RWPE1 (cell line): ENCODE results near the gene HNF1B.

Source experiments
- CTCF ChIA-PET: fragments of 350-600 bp; sonication (Branson Sonifier 250); formaldehyde crosslinking; extraction: SDS; loops from one replicate; lab custom pipeline; 2021; lab: Yijun Ruan, JAX
- POLR2A ChIA-PET: fragments of 400-600 bp; formaldehyde crosslinking; extraction: SDS; loops from one replicate; lab custom pipeline; 2020; ENCODE audit warnings: antibody characterized with exemption; ENCODE audit not compliant: low non-redundant PET; lab: Yijun Ruan, JAX
- DNase-seq: peaks from one replicate; pipeline ENCODE4 v3.0.0; 2012; ENCODE audit warnings: low spot score
- H3K27ac ChIP-seq: fragments of 450-650 bp; 2 replicates; pipeline ENCODE4 v1.5.1; 2017
- TF ChIP-seq, protein P1 (sequence below): fragments of 450-650 bp; conservative IDR thresholded peaks from 2 replicates; pipeline ENCODE4 v1.5.1; 2017; ENCODE audit warnings: low read depth, mild to moderate bottlenecking

The HNF1B gene

DNA sequence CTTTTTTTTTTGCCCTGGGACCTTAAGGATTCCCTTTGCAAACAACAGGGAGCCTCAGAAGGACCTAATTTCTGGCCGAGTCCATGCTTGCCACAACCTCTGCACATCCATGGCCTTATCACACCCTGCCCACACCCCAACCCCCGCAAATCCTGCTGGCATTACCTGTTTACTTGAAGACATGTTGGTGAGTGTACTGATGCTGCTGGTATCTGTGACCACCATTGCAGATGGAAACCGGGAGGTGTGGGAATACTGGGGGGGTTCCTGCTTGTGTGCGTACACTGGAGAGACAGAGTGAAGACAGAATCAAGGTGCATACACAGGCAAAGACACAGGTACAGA, 46.0 kb downstream of the HNF1B start:
- ChIA-PET CTCF (no interaction called here), POLR2A (no interaction called here)
- TF ChIP-seq, protein P1, sequence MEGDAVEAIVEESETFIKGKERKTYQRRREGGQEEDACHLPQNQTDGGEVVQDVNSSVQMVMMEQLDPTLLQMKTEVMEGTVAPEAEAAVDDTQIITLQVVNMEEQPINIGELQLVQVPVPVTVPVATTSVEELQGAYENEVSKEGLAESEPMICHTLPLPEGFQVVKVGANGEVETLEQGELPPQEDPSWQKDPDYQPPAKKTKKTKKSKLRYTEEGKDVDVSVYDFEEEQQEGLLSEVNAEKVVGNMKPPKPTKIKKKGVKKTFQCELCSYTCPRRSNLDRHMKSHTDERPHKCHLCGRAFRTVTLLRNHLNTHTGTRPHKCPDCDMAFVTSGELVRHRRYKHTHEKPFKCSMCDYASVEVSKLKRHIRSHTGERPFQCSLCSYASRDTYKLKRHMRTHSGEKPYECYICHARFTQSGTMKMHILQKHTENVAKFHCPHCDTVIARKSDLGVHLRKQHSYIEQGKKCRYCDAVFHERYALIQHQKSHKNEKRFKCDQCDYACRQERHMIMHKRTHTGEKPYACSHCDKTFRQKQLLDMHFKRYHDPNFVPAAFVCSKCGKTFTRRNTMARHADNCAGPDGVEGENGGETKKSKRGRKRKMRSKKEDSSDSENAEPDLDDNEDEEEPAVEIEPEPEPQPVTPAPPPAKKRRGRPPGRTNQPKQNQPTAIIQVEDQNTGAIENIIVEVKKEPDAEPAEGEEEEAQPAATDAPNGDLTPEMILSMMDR: no peak
- no peak for DNase-seq
- no peak overlapping the region for H3K27ac ChIP-seq

GRCh38 chr17:37698132-37698910, 46.5 kb downstream of the HNF1B start:
- ChIA-PET CTCF (interaction anchor here (1.0 kb wide), 1 partner anchor 10 kb away, joined by 3 read pairs; no protein-coding TSS in a partner anchor), POLR2A (no interaction called here)
- H3K27ac ChIP-seq: no peak overlapping the region
- peak; percentile 77 for DNase-seq
- TF ChIP-seq, protein P1: no peak

GRCh38 chr17:37697381-37697780, 47.5 kb downstream of the HNF1B start:
- TF ChIP-seq, protein P1: no peak
- ChIA-PET POLR2A (no interaction called here), CTCF (no interaction called here)
- no peak overlapping the region for H3K27ac ChIP-seq
- DNase-seq: no peak

- no peak overlapping the region for H3K27ac ChIP-seq
- TF ChIP-seq, protein P1: no peak
- DNase-seq: no peak
- ChIA-PET POLR2A (no interaction called here), CTCF (no interaction called here)
These were observed 48.5 kb downstream of the HNF1B start for GRCh38 chr17:37696366-37696765.

GRCh38 chr17:37695726-37696125, 49.1 kb downstream of the HNF1B start:
- ChIA-PET POLR2A (no interaction called here), CTCF (no interaction called here)
- no peak overlapping the region for H3K27ac ChIP-seq
- TF ChIP-seq, protein P1: no peak
- no peak for DNase-seq

DNA sequence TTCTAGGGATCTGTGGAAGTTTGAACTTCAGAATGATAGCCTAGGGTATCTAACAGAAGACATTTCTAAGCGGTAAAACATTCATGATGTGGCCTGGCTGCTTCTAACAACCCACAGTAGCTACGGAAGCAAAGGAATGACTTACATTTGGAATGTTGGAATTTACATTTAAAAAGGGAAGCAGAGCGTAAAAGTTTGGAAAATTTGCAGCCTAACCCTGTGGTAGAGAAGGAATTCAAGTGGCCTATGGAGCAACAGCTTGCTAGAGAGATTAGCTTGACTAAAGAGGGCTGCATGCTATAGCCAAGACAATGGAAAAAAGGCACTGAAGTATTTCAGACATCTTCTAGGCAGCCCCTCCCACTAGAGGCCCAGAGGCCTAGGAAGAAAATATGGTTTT, 50.1 kb downstream of the HNF1B start:
- POLR2A ChIA-PET: no interaction called here
- TF ChIP-seq, protein P1: no peak
- DNase-seq: no peak
- no peak overlapping the region for H3K27ac ChIP-seq
- CTCF ChIA-PET: no interaction called here
